Measurements from ENCODE around the gene NME8. TPM values are rescaled to one million over a fixed set of nuclear protein-coding genes. Genes with fewer than 3 reads are reported as not detected.

Gene NME8
- total RNA-seq, 1 experiment from 2014 or later = not detected

DNA sequence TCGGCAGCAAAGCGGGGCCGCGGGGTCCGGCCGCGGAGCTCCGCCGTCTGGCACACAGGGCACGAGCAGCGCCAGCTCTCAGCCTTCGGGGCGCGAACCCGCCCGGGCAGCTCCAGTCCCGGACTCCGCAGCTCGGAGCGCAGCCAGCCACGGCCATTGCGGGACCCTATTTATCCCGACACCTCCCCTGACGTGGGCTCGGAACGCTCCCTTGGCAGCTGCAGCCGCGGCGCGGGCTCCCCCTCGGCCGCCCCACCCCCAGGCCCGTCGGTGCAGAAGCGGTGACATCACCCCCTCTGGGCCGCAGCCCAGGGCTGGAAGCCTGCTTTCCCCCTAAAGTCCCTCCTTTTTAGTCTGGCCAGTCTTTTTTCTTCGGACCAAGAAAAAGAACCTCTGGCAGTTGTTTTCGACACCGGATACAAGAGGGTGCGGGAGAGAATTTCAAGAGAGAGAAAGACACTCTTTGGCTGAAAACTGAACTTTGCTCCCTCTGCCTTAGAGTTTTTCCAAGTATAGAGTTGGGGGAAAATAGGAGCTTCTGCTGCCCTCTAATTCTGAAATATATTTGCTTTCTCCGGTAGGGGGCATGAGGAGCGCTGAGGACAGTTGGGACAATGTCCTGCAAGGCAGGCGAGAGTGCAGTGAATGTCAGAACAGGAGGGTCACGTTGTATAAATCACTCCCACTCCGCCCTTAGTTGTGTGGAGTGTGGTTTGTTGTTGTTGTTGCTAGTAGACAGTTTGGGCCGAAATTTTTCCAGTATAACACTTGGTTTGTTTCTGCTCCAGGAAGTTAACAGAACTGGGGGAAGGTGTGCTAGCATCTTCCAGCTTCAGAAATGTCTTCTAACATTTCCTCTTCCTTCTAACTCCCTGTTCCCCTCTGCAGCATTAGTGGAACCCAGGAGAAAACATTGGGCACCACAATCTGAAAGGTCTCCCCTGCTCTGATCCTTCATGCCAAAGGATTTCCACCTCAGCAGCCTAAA, 68.6 kb downstream of the NME8 start, which contains the start of gene SFRP4:
Gene SFRP4 (minus strand): TSS at position 145 of the 988 bp plus-strand sequence. CDS start 280 bp downstream, outside the sequence.
- intact Hi-C loops (cut with micrococcal nuclease) = loop anchor here (1.0 to 2.0 kb wide), 4 partner anchors 110 to 305 kb away; no protein-coding TSS in a partner anchor
- no peaks in the 10 kb centered on the region for H3F3A ChIP-seq (ENCODE audit: low read length, unreplicated experiment)
- H3K36me3 ChIP-seq (ENCODE audit: low read depth, low read length) = no peaks in the 10 kb centered on the region
- peak; percentile 51 for ATAC-seq
- TF ChIP-seq CTCF (conservative IDR thresholded peaks at IDR 0.05; ENCODE audit: low read depth, low read length) = peak; percentile 76
- TF ChIP-seq EZH2phosphoT487 (IDR thresholded peaks at IDR 0.05; ENCODE audit: borderline replicate concordance, low read length) = no peak
- TF ChIP-seq EZH2 (IDR thresholded peaks at IDR 0.05; ENCODE audit: low read length, unreplicated experiment) = no peak
- H3K9me3 ChIP-seq (ENCODE audit: low read length) = no peaks in the 10 kb centered on the region
- POLR2A ChIA-PET (ENCODE audit: unreplicated experiment) = interaction anchor here (0.7 kb wide), 1 partner anchor 154 kb away, joined by 3 read pairs; no protein-coding TSS in a partner anchor
- H3K4me1 ChIP-seq (ENCODE audit: insufficient read depth, low read length) = peaks cover 12% of the 10 kb centered on the region; the same call in 1 of the 2 replicates
- CTCF ChIA-PET = interaction anchor here (0.6 to 2.2 kb wide), 7 partner anchors 14 to 299 kb away, joined by 3 to 9 read pairs (median 5); no protein-coding TSS in a partner anchor
- DNase-seq = peak; percentile 78
- peak within 1 kb of the TSS; percentile 68 for H3K4me3 ChIP-seq (ENCODE audit: low read length)
- peak within 1 kb of the TSS; percentile 86 for H3K4me2 ChIP-seq (ENCODE audit: low read length)
- H3K9me2 ChIP-seq (replicated peaks; ENCODE audit: low read length) = no peaks in the 10 kb centered on the region
- no peak within 1 kb of the TSS for H3K9ac ChIP-seq (ENCODE audit: low read length)
- H3K27ac ChIP-seq (ENCODE audit: low read length) = no peak within 1 kb of the TSS
- H3K27me3 ChIP-seq (ENCODE audit: low read length) = no peaks in the 10 kb centered on the region
- H2AFZ ChIP-seq (ENCODE audit: low read length) = peak within 1 kb of the TSS; percentile 84
- no TSS peak for BruUV-seq (replicated peaks)
- no peaks in the 10 kb centered on the region for H4K20me1 ChIP-seq (ENCODE audit: low read length)
- peaks cover 8% of the 10 kb centered on the region for H3K79me2 ChIP-seq (ENCODE audit: low read length)

- no peak for TF ChIP-seq EZH2phosphoT487 (IDR thresholded peaks at IDR 0.05; ENCODE audit: borderline replicate concordance, low read length)
- no peak for TF ChIP-seq EZH2 (IDR thresholded peaks at IDR 0.05; ENCODE audit: low read length, unreplicated experiment)
- TF ChIP-seq CTCF (conservative IDR thresholded peaks at IDR 0.05; ENCODE audit: low read depth, low read length) = 0 out of 2 replicates have a peak, but pooled peaks have one; percentile 19
- Histone ChIP-seq H3K4me3 (ENCODE audit: low read length) (no peak overlapping the region), H3K27me3 (ENCODE audit: low read length) (no peaks in the 10 kb centered on the region), H3K4me2 (ENCODE audit: low read length) (no peak overlapping the region), H3K79me2 (ENCODE audit: low read length) (peaks cover 24% of the 10 kb centered on the region), H3K9me3 (ENCODE audit: low read length) (no peaks in the 10 kb centered on the region), H3F3A (ENCODE audit: low read length, unreplicated experiment) (no peaks in the 10 kb centered on the region), H4K20me1 (ENCODE audit: low read length) (no peaks in the 10 kb centered on the region), H3K9me2 (replicated peaks; ENCODE audit: low read length) (no peaks in the 10 kb centered on the region), H3K9ac (ENCODE audit: low read length) (no peak overlapping the region), H2AFZ (ENCODE audit: low read length) (no peak overlapping the region), H3K27ac (ENCODE audit: low read length) (no peak overlapping the region), H3K36me3 (ENCODE audit: low read depth, low read length) (no peaks in the 10 kb centered on the region), H3K4me1 (ENCODE audit: insufficient read depth, low read length) (peaks cover 15% of the 10 kb centered on the region; the same call in 1 of the 2 replicates)
- POLR2A ChIA-PET (ENCODE audit: unreplicated experiment) = no interaction called here
- BruUV-seq (replicated peaks) = no TSS peak
- no peak for DNase-seq
- CTCF ChIA-PET = no interaction called here
- intact Hi-C loops (cut with micrococcal nuclease) = no loop called here
- no peak for ATAC-seq
Measured at GRCh38 chr7:37918526-37918925, 70.1 kb downstream of the NME8 start.
